Caco-2 (cell line): ENCODE measurements around the gene KCNMB1. TPM values are rescaled to one million over a fixed set of nuclear protein-coding genes. Genes with fewer than 3 reads are reported as not detected.

Experiments
- BruUV-seq: library from RNA; stranded (reverse); fragments of 400-500 nt; replicated peaks from 2 replicates; lab custom pipeline; 2021; lab: Mats Ljungman, UMichigan
- CTCF ChIA-PET: fragments of 300-600 bp; sonication (Branson Sonifier 250); formaldehyde crosslinking; loops from one replicate; lab custom pipeline; 2022; ENCODE audit warnings: antibody characterized with exemption; lab: Charles Lee
- POLR2A ChIA-PET: fragments of 300-600 bp; sonication (Branson Sonifier 250); formaldehyde crosslinking; loops from one replicate; lab custom pipeline; 2022; ENCODE audit warnings: antibody characterized with exemption; lab: Charles Lee
- DNase-seq, 2 experiments: peaks; one replicate each; pipeline versions ENCODE4 v3.0.0 to v3.0.0-alpha.2; 2020 to 2022
- H3K27me3 ChIP-seq: replicated peaks from 2 replicates; pipeline ENCODE4 v1.6.0; 2011; ENCODE audit warnings: low read length; ENCODE audit not compliant: control insufficient read depth, insufficient read depth
- H3K36me3 ChIP-seq: 2 replicates; pipeline ENCODE4 v1.5.1; 2011; ENCODE audit warnings: low read length; ENCODE audit not compliant: control insufficient read depth, insufficient read depth
- H3K4me1 ChIP-seq: fragments of 250-450 bp; sonication (Bioruptor Pico); 2 replicates; pipeline ENCODE4 v1.5.1; 2020; ENCODE audit warnings: mild to moderate bottlenecking
- H3K4me3 ChIP-seq: 2 replicates; pipeline ENCODE4 v1.5.1; 2011; ENCODE audit warnings: low read depth, mild to moderate bottlenecking, control low read depth, low read length
- H3K9me3 ChIP-seq: fragments of 250-450 bp; sonication (Bioruptor Pico); 2 replicates; pipeline ENCODE4 v1.5.1; 2020; ENCODE audit warnings: mild to moderate bottlenecking, moderate library complexity
- H3K27ac Mint-ChIP-seq: one replicate; pipeline ENCODE4 v1.8.0; 2022; ENCODE audit warnings: mixed read lengths; ENCODE audit not compliant: unreplicated experiment
- H3K27me3 Mint-ChIP-seq: one replicate; pipeline ENCODE4 v1.8.0; 2022; ENCODE audit warnings: mixed read lengths; ENCODE audit not compliant: insufficient read depth, unreplicated experiment
- H3K36me3 Mint-ChIP-seq: one replicate; pipeline ENCODE4 v1.8.0; 2022; ENCODE audit warnings: mild to moderate bottlenecking, mixed read lengths; ENCODE audit not compliant: insufficient read depth, unreplicated experiment
- H3K4me1 Mint-ChIP-seq: one replicate; pipeline ENCODE4 v1.8.0; 2022; ENCODE audit warnings: low read depth, mixed read lengths; ENCODE audit not compliant: unreplicated experiment
- H3K4me3 Mint-ChIP-seq: one replicate; pipeline ENCODE4 v1.8.0; 2022; ENCODE audit warnings: mild to moderate bottlenecking, moderate library complexity, mixed read lengths; ENCODE audit not compliant: unreplicated experiment
- H3K9me3 Mint-ChIP-seq: one replicate; pipeline ENCODE4 v1.8.0; 2022; ENCODE audit warnings: mixed read lengths; ENCODE audit not compliant: unreplicated experiment
- intact Hi-C: fragments of 100-400 bp; cut with micrococcal nuclease; formaldehyde crosslinking; loops from one replicate; pipeline ENCODE4 v1.10.0; 2022; ENCODE audit not compliant: unreplicated experiment
- total RNA-seq: library from RNA; stranded (reverse); gene quantifications from 2 replicates; pipeline ENCODE4 v1.2.3, GENCODE V29; 2022
- TF ChIP-seq, protein P1 (sequence below), 2 experiments: fragments of 200-600 bp in 1 of 2; IDR thresholded peaks; 1 replicate in 1 of 2; 2 replicates in 1 of 2; pipeline versions ENCODE4 v1.5.1 to v1.8.0; 2011 to 2022; ENCODE audit warnings: antibody characterized with exemption in 1 of 2, control low read depth in 1 of 2, inconsistent platforms in 1 of 2, low read depth in 1 of 2, low read length in 1 of 2, mild to moderate bottlenecking in 1 of 2, moderate library complexity in 1 of 2; ENCODE audit not compliant: insufficient read depth in 1 of 2, severe bottlenecking in 1 of 2, unreplicated experiment in 1 of 2

Gene KCNMB1
- total RNA-seq, 1 experiment from 2014 or later: not detected

DNA sequence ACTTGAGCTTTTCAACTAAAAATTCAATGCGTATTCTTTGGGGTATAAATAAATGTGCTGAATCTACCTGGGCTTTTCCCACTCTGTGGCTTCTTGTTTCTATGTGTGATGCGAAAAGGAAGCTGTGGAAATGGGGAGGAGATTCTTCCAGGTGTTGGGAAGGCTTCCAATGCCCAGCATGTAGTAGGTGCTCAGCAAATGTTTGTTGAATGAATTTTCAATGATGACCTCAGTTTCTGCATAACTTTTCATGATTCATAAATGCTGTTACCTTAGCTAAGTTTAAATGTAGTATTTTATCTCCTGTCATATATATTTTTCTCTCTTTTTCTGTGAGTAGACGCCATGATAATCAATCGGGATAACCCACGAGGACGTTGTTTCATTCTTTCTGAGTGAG, 25.6 kb upstream of the KCNMB1 start:
- H3K4me3 ChIP-seq: no peak overlapping the region
- H3K36me3 ChIP-seq: no peaks in the 10 kb centered on the region
- Mint-ChIP-seq H3K27ac (no peak overlapping the region), H3K4me3 (no peak overlapping the region), H3K27me3 (peaks cover 15% of the 10 kb centered on the region), H3K4me1 (no peaks in the 10 kb centered on the region), H3K36me3 (no peaks in the 10 kb centered on the region), H3K9me3 (no peaks in the 10 kb centered on the region)
- no peaks in the 10 kb centered on the region; the same call in 1 of the 2 replicates for H3K27me3 ChIP-seq
- no peak for DNase-seq
- TF ChIP-seq, protein P1, sequence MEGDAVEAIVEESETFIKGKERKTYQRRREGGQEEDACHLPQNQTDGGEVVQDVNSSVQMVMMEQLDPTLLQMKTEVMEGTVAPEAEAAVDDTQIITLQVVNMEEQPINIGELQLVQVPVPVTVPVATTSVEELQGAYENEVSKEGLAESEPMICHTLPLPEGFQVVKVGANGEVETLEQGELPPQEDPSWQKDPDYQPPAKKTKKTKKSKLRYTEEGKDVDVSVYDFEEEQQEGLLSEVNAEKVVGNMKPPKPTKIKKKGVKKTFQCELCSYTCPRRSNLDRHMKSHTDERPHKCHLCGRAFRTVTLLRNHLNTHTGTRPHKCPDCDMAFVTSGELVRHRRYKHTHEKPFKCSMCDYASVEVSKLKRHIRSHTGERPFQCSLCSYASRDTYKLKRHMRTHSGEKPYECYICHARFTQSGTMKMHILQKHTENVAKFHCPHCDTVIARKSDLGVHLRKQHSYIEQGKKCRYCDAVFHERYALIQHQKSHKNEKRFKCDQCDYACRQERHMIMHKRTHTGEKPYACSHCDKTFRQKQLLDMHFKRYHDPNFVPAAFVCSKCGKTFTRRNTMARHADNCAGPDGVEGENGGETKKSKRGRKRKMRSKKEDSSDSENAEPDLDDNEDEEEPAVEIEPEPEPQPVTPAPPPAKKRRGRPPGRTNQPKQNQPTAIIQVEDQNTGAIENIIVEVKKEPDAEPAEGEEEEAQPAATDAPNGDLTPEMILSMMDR (IDR thresholded peaks at IDR 0.05; ENCODE audit: insufficient read depth in 1 of 2, low read depth in 1 of 2, low read length in 1 of 2, severe bottlenecking in 1 of 2, unreplicated experiment in 1 of 2): no peak
- intact Hi-C loops: no loop called here
- no TSS peak for BruUV-seq
- 0 out of 2 replicates have a peak, but pooled peaks cover 5% of the 10 kb centered on the region for H3K9me3 ChIP-seq
- ChIA-PET CTCF (no interaction called here), POLR2A (interaction anchor here (0.5 kb wide), 1 partner anchor 895 kb away, joined by 7 read pairs; no protein-coding TSS in a partner anchor)
- no peaks in the 10 kb centered on the region for H3K4me1 ChIP-seq

DNA sequence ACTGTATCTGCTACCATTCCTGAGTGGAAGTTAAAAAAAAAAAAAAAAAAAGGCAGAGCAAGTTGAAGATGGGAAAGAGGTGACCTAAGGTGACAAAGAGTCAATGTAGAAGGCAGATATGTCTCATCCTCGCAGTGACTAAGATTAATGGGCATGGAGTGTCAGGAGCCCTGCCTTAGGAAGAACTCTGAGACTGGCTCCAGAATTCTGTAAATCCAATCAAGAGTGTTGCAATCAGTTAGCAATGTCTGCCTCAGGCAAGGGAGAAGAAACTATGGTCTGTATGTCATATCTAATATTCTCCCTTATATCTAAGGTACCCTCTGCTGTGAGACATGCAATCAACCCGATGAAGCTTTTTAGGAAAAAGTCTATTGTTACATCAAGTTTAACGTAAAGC, 24.7 kb upstream of the KCNMB1 start:
- H3K4me1 ChIP-seq: no peaks in the 10 kb centered on the region
- H3K27me3 ChIP-seq: no peaks in the 10 kb centered on the region; the same call in 1 of the 2 replicates
- H3K36me3 ChIP-seq: no peaks in the 10 kb centered on the region
- POLR2A ChIA-PET: no interaction called here
- H3K4me3 Mint-ChIP-seq: no peak overlapping the region
- intact Hi-C loops: no loop called here
- no peak for DNase-seq
- 0 out of 2 replicates have a peak, but pooled peaks cover 5% of the 10 kb centered on the region for H3K9me3 ChIP-seq
- no peak overlapping the region for H3K27ac Mint-ChIP-seq
- BruUV-seq: no TSS peak
- H3K4me3 ChIP-seq: no peak overlapping the region
- CTCF ChIA-PET: no interaction called here
- TF ChIP-seq, protein P1 (IDR thresholded peaks at IDR 0.05; ENCODE audit: insufficient read depth in 1 of 2, low read depth in 1 of 2, low read length in 1 of 2, severe bottlenecking in 1 of 2, unreplicated experiment in 1 of 2): no peak
- H3K27me3 Mint-ChIP-seq: peaks cover 15% of the 10 kb centered on the region
- H3K9me3 Mint-ChIP-seq: no peaks in the 10 kb centered on the region
- H3K36me3 Mint-ChIP-seq: no peaks in the 10 kb centered on the region
- no peaks in the 10 kb centered on the region for H3K4me1 Mint-ChIP-seq

DNA sequence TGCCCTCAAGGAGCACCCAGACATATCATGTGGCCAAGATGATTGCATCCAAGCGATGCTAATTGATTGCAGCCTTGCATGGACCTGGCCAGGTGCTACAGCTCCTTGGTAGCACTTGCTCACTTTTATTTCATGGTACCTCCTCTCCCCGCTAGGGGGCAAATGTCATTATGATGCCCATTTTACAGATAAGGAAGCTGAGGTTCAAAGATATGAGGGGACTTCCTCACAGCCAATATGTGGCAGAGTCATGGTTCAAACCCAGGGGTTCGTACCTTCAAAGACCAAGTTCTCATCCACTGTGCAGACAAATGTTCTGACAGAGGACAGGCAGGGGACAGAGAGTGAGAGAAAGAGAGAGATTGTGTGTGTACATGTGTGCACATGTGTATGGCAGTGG, 21.9 kb upstream of the KCNMB1 start:
- BruUV-seq: no TSS peak
- intact Hi-C loops: no loop called here
- no peak overlapping the region for H3K4me3 Mint-ChIP-seq
- no peaks in the 10 kb centered on the region for H3K9me3 Mint-ChIP-seq
- POLR2A ChIA-PET: no interaction called here
- peaks cover 20% of the 10 kb centered on the region for H3K27me3 Mint-ChIP-seq
- no peaks in the 10 kb centered on the region for H3K36me3 ChIP-seq
- H3K9me3 ChIP-seq: no peaks in the 10 kb centered on the region
- H3K27ac Mint-ChIP-seq: no peak overlapping the region
- no peaks in the 10 kb centered on the region for H3K36me3 Mint-ChIP-seq
- no peaks in the 10 kb centered on the region; the same call in none of the 2 replicates for H3K27me3 ChIP-seq
- CTCF ChIA-PET: no interaction called here
- H3K4me1 Mint-ChIP-seq: no peaks in the 10 kb centered on the region
- H3K4me1 ChIP-seq: no peaks in the 10 kb centered on the region
- TF ChIP-seq, protein P1 (IDR thresholded peaks at IDR 0.05; ENCODE audit: insufficient read depth in 1 of 2, low read depth in 1 of 2, low read length in 1 of 2, severe bottlenecking in 1 of 2, unreplicated experiment in 1 of 2): no peak
- H3K4me3 ChIP-seq: no peak overlapping the region
- no peak for DNase-seq
